Measurements from ENCODE around the gene CRMP1. TPM values are rescaled to one million over a fixed set of nuclear protein-coding genes. Genes with fewer than 3 reads are reported as not detected.
"Not testable (repeated sequence)": the region's sequence is repeated elsewhere in the genome, so short reads cannot be mapped to it uniquely, and the experiment has no call there.

The CRMP1 gene
- total RNA-seq, 1 donor = under 0.01 TPM

- no peaks in the 10 kb centered on the region for H3K9me3 ChIP-seq (ENCODE audit: low read depth, low read length)
- TF ChIP-seq, protein P1, sequence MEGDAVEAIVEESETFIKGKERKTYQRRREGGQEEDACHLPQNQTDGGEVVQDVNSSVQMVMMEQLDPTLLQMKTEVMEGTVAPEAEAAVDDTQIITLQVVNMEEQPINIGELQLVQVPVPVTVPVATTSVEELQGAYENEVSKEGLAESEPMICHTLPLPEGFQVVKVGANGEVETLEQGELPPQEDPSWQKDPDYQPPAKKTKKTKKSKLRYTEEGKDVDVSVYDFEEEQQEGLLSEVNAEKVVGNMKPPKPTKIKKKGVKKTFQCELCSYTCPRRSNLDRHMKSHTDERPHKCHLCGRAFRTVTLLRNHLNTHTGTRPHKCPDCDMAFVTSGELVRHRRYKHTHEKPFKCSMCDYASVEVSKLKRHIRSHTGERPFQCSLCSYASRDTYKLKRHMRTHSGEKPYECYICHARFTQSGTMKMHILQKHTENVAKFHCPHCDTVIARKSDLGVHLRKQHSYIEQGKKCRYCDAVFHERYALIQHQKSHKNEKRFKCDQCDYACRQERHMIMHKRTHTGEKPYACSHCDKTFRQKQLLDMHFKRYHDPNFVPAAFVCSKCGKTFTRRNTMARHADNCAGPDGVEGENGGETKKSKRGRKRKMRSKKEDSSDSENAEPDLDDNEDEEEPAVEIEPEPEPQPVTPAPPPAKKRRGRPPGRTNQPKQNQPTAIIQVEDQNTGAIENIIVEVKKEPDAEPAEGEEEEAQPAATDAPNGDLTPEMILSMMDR (IDR thresholded peaks at IDR 0.05; ENCODE audit: extremely low read depth, low read depth, low read length) = no peak
- no peak overlapping the region for H2AFZ ChIP-seq (ENCODE audit: low read length)
- no peak overlapping the region for H3K27ac ChIP-seq (ENCODE audit: low read depth, low read length)
- H3K4me3 ChIP-seq (ENCODE audit: insufficient read depth, low read length) = no peak overlapping the region
- no peaks in the 10 kb centered on the region for H3K27me3 ChIP-seq (ENCODE audit: insufficient read depth, low read length)
- no peaks in the 10 kb centered on the region for H3K4me1 ChIP-seq (ENCODE audit: insufficient read depth, low read length)
- no peaks in the 10 kb centered on the region for H3K36me3 ChIP-seq (ENCODE audit: insufficient read depth, low read length)
- H4K20me1 ChIP-seq (ENCODE audit: insufficient read depth, low read length) = no peaks in the 10 kb centered on the region
- no peak overlapping the region for H3K4me2 ChIP-seq (ENCODE audit: insufficient read depth, low read length)
- H3K79me2 ChIP-seq (ENCODE audit: insufficient read depth, low read length) = no peaks in the 10 kb centered on the region
- DNase-seq (ENCODE audit: insufficient read length, low spot score, missing footprints) = no peak
Measured at GRCh38 chr4:5839332-5839731, 53.6 kb downstream of the CRMP1 start.

DNA sequence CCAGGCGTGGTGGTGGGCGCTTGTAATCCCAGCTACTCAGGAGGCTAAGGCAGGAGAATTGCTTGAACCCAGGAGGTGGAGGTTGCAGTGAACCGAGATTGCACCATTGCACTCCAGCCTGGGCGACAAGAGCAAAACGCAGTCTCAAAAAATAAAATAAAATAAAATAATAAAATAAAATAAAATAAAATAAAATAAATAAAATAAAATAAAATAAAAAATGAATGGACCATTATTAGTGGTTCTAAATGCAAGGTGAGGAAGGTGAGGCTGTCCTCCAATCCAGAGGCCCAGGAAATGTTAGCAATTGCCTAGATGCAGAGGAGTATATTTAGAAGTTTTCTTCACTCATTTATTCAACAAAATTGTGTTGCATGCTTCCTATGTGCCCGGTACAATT, 55.4 kb downstream of the CRMP1 start:
- not testable (repeated sequence) for H3K79me2 ChIP-seq (ENCODE audit: insufficient read depth, low read length); DNase-seq (ENCODE audit: insufficient read length, low spot score, missing footprints); H3K27ac ChIP-seq (ENCODE audit: low read depth, low read length)

GRCh38 chr4:5836943-5837342, 55.9 kb downstream of the CRMP1 start:
- H3K27ac ChIP-seq (ENCODE audit: low read depth, low read length) = no peak overlapping the region
- no peaks in the 10 kb centered on the region for H3K27me3 ChIP-seq (ENCODE audit: insufficient read depth, low read length)
- H3K4me2 ChIP-seq (ENCODE audit: insufficient read depth, low read length) = no peak overlapping the region
- no peak for DNase-seq (ENCODE audit: insufficient read length, low spot score, missing footprints)
- no peaks in the 10 kb centered on the region for H3K9me3 ChIP-seq (ENCODE audit: low read depth, low read length)
- TF ChIP-seq, protein P1 (IDR thresholded peaks at IDR 0.05; ENCODE audit: extremely low read depth, low read depth, low read length) = no peak
- no peaks in the 10 kb centered on the region for H3K36me3 ChIP-seq (ENCODE audit: insufficient read depth, low read length)
- H3K79me2 ChIP-seq (ENCODE audit: insufficient read depth, low read length) = no peaks in the 10 kb centered on the region
- H3K4me1 ChIP-seq (ENCODE audit: insufficient read depth, low read length) = no peaks in the 10 kb centered on the region
- H2AFZ ChIP-seq (ENCODE audit: low read length) = no peak overlapping the region
- H3K4me3 ChIP-seq (ENCODE audit: insufficient read depth, low read length) = no peak overlapping the region
- no peaks in the 10 kb centered on the region for H4K20me1 ChIP-seq (ENCODE audit: insufficient read depth, low read length)

More for the DNA sequence above, 55.4 kb downstream of the CRMP1 start:
- not testable (repeated sequence) for H4K20me1 ChIP-seq (ENCODE audit: insufficient read depth, low read length); H3K36me3 ChIP-seq (ENCODE audit: insufficient read depth, low read length); H3K27me3 ChIP-seq (ENCODE audit: insufficient read depth, low read length); H3K4me1 ChIP-seq (ENCODE audit: insufficient read depth, low read length); H3K9me3 ChIP-seq (ENCODE audit: low read depth, low read length); H3K4me2 ChIP-seq (ENCODE audit: insufficient read depth, low read length); H3K4me3 ChIP-seq (ENCODE audit: insufficient read depth, low read length); H2AFZ ChIP-seq (ENCODE audit: low read length)

- no peaks in the 10 kb centered on the region for H3K9me3 ChIP-seq (ENCODE audit: low read depth, low read length)
- no peak overlapping the region for H3K27ac ChIP-seq (ENCODE audit: low read depth, low read length)
- peaks cover 7% of the 10 kb centered on the region for H3K4me1 ChIP-seq (ENCODE audit: insufficient read depth, low read length)
- H3K79me2 ChIP-seq (ENCODE audit: insufficient read depth, low read length) = no peaks in the 10 kb centered on the region
- no peak for DNase-seq (ENCODE audit: insufficient read length, low spot score, missing footprints)
- H4K20me1 ChIP-seq (ENCODE audit: insufficient read depth, low read length) = peaks cover 23% of the 10 kb centered on the region
- no peak overlapping the region for H3K4me2 ChIP-seq (ENCODE audit: insufficient read depth, low read length)
- H3K27me3 ChIP-seq (ENCODE audit: insufficient read depth, low read length) = no peaks in the 10 kb centered on the region
- no peak overlapping the region for H3K4me3 ChIP-seq (ENCODE audit: insufficient read depth, low read length)
- H3K36me3 ChIP-seq (ENCODE audit: insufficient read depth, low read length) = peaks cover 21% of the 10 kb centered on the region
- TF ChIP-seq, protein P1 (IDR thresholded peaks at IDR 0.05; ENCODE audit: extremely low read depth, low read depth, low read length) = no peak
- H2AFZ ChIP-seq (ENCODE audit: low read length) = no peak overlapping the region
Measured at GRCh38 chr4:5828005-5828391, 64.9 kb downstream of the CRMP1 start.
